MCF 10A (cell line): Measurements from ENCODE around the gene NTHL1. TPM values are rescaled to one million over a fixed set of nuclear protein-coding genes. Genes with fewer than 3 reads are reported as not detected.

ENCODE experiments used
- BruUV-seq: library from RNA; stranded (reverse); fragments of 400-500 nt; replicated peaks from 2 replicates; lab custom pipeline; 2021; lab: Mats Ljungman, UMichigan
- CTCF ChIA-PET: fragments of 300-600 bp; sonication (Branson Sonifier 250); formaldehyde crosslinking; extraction: SDS; loops from one replicate; lab custom pipeline; 2021; ENCODE audit warnings: antibody characterized with exemption, inconsistent platforms; lab: Yijun Ruan, JAX
- POLR2A ChIA-PET: fragments of 300-600, 350-650 bp; sonication (Branson Sonifier 250); formaldehyde crosslinking; extraction: SDS; loops from one replicate; lab custom pipeline; 2020; ENCODE audit warnings: antibody characterized with exemption, inconsistent platforms; lab: Yijun Ruan, JAX
- DNase-seq: peaks from one replicate; pipeline ENCODE4 v3.0.0-alpha.2; 2018; ENCODE audit not compliant: unreplicated experiment
- H3K27ac Mint-ChIP-seq: one replicate; pipeline ENCODE4 v1.8.0; 2022; ENCODE audit warnings: mild to moderate bottlenecking, low read depth, mixed read lengths; ENCODE audit not compliant: unreplicated experiment
- H3K27me3 Mint-ChIP-seq: one replicate; pipeline ENCODE4 v1.8.0; 2022; ENCODE audit warnings: mixed read lengths; ENCODE audit not compliant: insufficient read depth, unreplicated experiment
- H3K36me3 Mint-ChIP-seq: one replicate; pipeline ENCODE4 v1.8.0; 2022; ENCODE audit warnings: mild to moderate bottlenecking, moderate library complexity, mixed read lengths; ENCODE audit not compliant: insufficient read depth, unreplicated experiment
- H3K4me1 Mint-ChIP-seq: one replicate; pipeline ENCODE4 v1.8.0; 2022; ENCODE audit warnings: mixed read lengths; ENCODE audit not compliant: insufficient read depth, unreplicated experiment
- H3K4me3 Mint-ChIP-seq: one replicate; pipeline ENCODE4 v1.8.0; 2022; ENCODE audit warnings: mild to moderate bottlenecking, moderate library complexity, mixed read lengths; ENCODE audit not compliant: unreplicated experiment
- H3K9me3 Mint-ChIP-seq: one replicate; pipeline ENCODE4 v1.8.0; 2022; ENCODE audit warnings: mixed read lengths; ENCODE audit not compliant: unreplicated experiment
- CTCF ChIP-seq: fragments of 200-600 bp; IDR thresholded peaks from one replicate; pipeline ENCODE4 v1.8.0; 2022; ENCODE audit warnings: antibody characterized with exemption, mild to moderate bottlenecking; ENCODE audit not compliant: unreplicated experiment
- intact Hi-C: fragments of 100-400 bp; cut with micrococcal nuclease; formaldehyde crosslinking; loops from 2 replicates; pipeline ENCODE4 v1.14.1; 2022
- total RNA-seq: library from RNA; stranded (reverse); gene quantifications from 2 replicates; pipeline ENCODE4 v1.2.3, GENCODE V29; 2022

Gene NTHL1
- total RNA-seq, 1 experiment from 2014 or later: 17.7 TPM

GRCh38 chr16:2038382-2039231 is 9.0 kb downstream of the NTHL1 start:
- H3K36me3 Mint-ChIP-seq: no peaks in the 10 kb centered on the region
- H3K9me3 Mint-ChIP-seq: no peaks in the 10 kb centered on the region
- BruUV-seq: no TSS peak
- no peak for DNase-seq
- H3K4me3 Mint-ChIP-seq: no peak overlapping the region
- intact Hi-C loops: no loop called here
- H3K27me3 Mint-ChIP-seq: no peaks in the 10 kb centered on the region
- no peak overlapping the region for H3K27ac Mint-ChIP-seq
- ChIA-PET POLR2A (interaction anchor here (0.6 to 1.0 kb wide), 3 partner anchors 46 to 117 kb away, joined by 3 to 4 read pairs (median 3); partner anchors contain the start of gene TRAF7), CTCF (interaction anchor here (0.6 to 0.9 kb wide), 2 partner anchors 102 to 221 kb away, joined by 3 read pairs; no protein-coding TSS in a partner anchor)
- TF ChIP-seq CTCF: no peak
- H3K4me1 Mint-ChIP-seq: peaks cover 6% of the 10 kb centered on the region

GRCh38 chr16:2037647-2038381 is 9.8 kb downstream of the NTHL1 start:
- Mint-ChIP-seq H3K4me3 (no peak overlapping the region), H3K27ac (no peak overlapping the region), H3K27me3 (no peaks in the 10 kb centered on the region), H3K36me3 (no peaks in the 10 kb centered on the region), H3K9me3 (no peaks in the 10 kb centered on the region), H3K4me1 (no peaks in the 10 kb centered on the region)
- ChIA-PET CTCF (no interaction called here), POLR2A (interaction anchor here (0.7 to 0.8 kb wide), 2 partner anchors 118 to 226 kb away, joined by 3 to 4 read pairs; partner anchors contain the start of gene TRAF7)
- no peak for DNase-seq
- no peak for TF ChIP-seq CTCF
- no TSS peak for BruUV-seq
- intact Hi-C loops: no loop called here

- no TSS peak for BruUV-seq
- intact Hi-C loops: no loop called here
- H3K9me3 Mint-ChIP-seq: no peaks in the 10 kb centered on the region
- H3K4me3 Mint-ChIP-seq: no peak overlapping the region
- no peaks in the 10 kb centered on the region for H3K36me3 Mint-ChIP-seq
- H3K27me3 Mint-ChIP-seq: no peaks in the 10 kb centered on the region
- TF ChIP-seq CTCF: no peak
- ChIA-PET CTCF (no interaction called here), POLR2A (interaction anchor here (0.7 kb wide), 1 partner anchor 226 kb away, joined by 4 read pairs; no protein-coding TSS in a partner anchor)
- no peaks in the 10 kb centered on the region for H3K4me1 Mint-ChIP-seq
- no peak for DNase-seq
- H3K27ac Mint-ChIP-seq: no peak overlapping the region
Measured at GRCh38 chr16:2037115-2037514, 10.5 kb downstream of the NTHL1 start.
